ENCODE measurements around the gene NUDT6. TPM values are rescaled to one million over a fixed set of nuclear protein-coding genes. Genes with fewer than 3 reads are reported as not detected.

NUDT6 gene
- total RNA-seq, 1 experiment from 2014 or later = 4.0 TPM

DNA sequence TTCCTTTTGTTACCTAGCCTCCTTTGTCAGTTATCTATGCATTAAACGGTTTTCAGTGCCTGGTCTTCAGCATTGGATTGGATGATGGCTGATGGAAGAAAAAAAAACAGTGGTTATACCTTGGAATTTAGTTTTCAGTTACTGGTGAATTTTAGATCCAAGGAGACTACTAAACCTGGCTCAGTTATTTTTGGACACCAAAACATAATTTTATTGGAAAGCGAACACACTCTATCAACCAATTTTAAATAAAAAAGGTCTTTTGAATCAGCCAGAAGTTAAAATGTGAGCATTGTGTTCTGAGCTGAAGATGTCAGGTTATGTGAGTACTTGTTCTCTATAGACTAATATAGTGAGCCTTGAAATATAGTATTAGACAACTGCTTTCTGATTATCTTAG lies 63.7 kb downstream of the NUDT6 start:
- Mint-ChIP-seq H3K4me1 (peaks cover 76 to 79% of the 10 kb centered on the region in 2 experiments), H3K36me3 (ENCODE audit: insufficient read depth in 1 of 3, low read depth in 3 of 3) (peaks cover 0 to 7% (median 6%) of the 10 kb centered on the region in 3 experiments; a peak in 3 of 7 replicates), H3K4me3 (no peak overlapping the region), H3K27ac (peak overlapping the region in 2 of 3 experiments; percentile 41 to 85; a peak in 4 of 7 replicates), H3K27me3 (ENCODE audit: low read depth) (no peaks in the 10 kb centered on the region), H3K9me3 (no peaks in the 10 kb centered on the region)
- Histone ChIP-seq H4K5ac (ENCODE audit: insufficient read length, low read depth, low read length) (no peak overlapping the region), H3K27ac (ENCODE audit: insufficient read length, low read depth, low read length) (no peak overlapping the region), H4K91ac (ENCODE audit: insufficient read length, low read depth, low read length) (no peak overlapping the region), H2AFZ (ENCODE audit: low read length) (no peak overlapping the region), H3K27me3 (ENCODE audit: insufficient read depth, low read length) (no peaks in the 10 kb centered on the region), H2BK20ac (ENCODE audit: low read depth, low read length, poor library complexity, severe bottlenecking) (no peak overlapping the region), H3K79me1 (ENCODE audit: insufficient read depth, low read depth, low read length, poor library complexity, severe bottlenecking) (peaks cover 5% of the 10 kb centered on the region), H2BK15ac (ENCODE audit: low read depth, low read length) (no peak overlapping the region), H3K18ac (ENCODE audit: insufficient read length, low read depth, low read length) (no peak overlapping the region), H3K9me3 (ENCODE audit: control insufficient read depth, low read depth, low read length) (no peaks in the 10 kb centered on the region), H4K20me1 (ENCODE audit: control insufficient read depth, insufficient read depth, insufficient read length) (no peaks in the 10 kb centered on the region), H3K4me1 (ENCODE audit: insufficient read depth, low read length) (peaks cover 15% of the 10 kb centered on the region), H3K4ac (ENCODE audit: low read depth, low read length) (no peak overlapping the region), H3K23ac (ENCODE audit: insufficient read length, low read depth, low read length) (no peak overlapping the region), H4K8ac (replicated peaks; ENCODE audit: insufficient read length, low read depth, low read length) (no peak overlapping the region), H2BK12ac (ENCODE audit: insufficient read length, low read depth, low read length) (no peak overlapping the region), H2BK120ac (ENCODE audit: low read depth, low read length, poor library complexity, severe bottlenecking) (no peak overlapping the region), H3K9ac (ENCODE audit: extremely low read depth, insufficient read length, low read length) (no peak overlapping the region), H3K4me2 (ENCODE audit: insufficient read depth, insufficient read length, low read length) (no peak overlapping the region), H3K79me2 (ENCODE audit: insufficient read depth, low read length) (peaks cover 62% of the 10 kb centered on the region), H3K14ac (ENCODE audit: insufficient read depth, low read length) (no peak overlapping the region), H3K56ac (ENCODE audit: insufficient read length, low read depth, low read length) (no peak overlapping the region), H3T11ph (ENCODE audit: low read length) (no peak overlapping the region), H3K23me2 (ENCODE audit: insufficient read length, low read depth, low read length, poor library complexity, severe bottlenecking) (no peaks in the 10 kb centered on the region), H2BK5ac (ENCODE audit: insufficient read length, low read length) (no peak overlapping the region), H2AK5ac (ENCODE audit: insufficient read length, low read length) (no peak overlapping the region)
- WGBS (ENCODE audit: extremely low coverage, insufficient read length, low lambda C conversion rate) = no CpG with 5 or more reads among the region's 2 CpGs
- DNase-seq = no peak
- TF ChIP-seq, protein P1, sequence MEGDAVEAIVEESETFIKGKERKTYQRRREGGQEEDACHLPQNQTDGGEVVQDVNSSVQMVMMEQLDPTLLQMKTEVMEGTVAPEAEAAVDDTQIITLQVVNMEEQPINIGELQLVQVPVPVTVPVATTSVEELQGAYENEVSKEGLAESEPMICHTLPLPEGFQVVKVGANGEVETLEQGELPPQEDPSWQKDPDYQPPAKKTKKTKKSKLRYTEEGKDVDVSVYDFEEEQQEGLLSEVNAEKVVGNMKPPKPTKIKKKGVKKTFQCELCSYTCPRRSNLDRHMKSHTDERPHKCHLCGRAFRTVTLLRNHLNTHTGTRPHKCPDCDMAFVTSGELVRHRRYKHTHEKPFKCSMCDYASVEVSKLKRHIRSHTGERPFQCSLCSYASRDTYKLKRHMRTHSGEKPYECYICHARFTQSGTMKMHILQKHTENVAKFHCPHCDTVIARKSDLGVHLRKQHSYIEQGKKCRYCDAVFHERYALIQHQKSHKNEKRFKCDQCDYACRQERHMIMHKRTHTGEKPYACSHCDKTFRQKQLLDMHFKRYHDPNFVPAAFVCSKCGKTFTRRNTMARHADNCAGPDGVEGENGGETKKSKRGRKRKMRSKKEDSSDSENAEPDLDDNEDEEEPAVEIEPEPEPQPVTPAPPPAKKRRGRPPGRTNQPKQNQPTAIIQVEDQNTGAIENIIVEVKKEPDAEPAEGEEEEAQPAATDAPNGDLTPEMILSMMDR (conservative IDR thresholded peaks at IDR 0.05) = no peak
